Anterior cingulate cortex (tissue), 58 donors: ENCODE measurements around the gene WDR90.
"Not testable (repeated sequence)": the region's sequence is repeated elsewhere in the genome, so short reads cannot be mapped to it uniquely, and the experiment has no call there.

ENCODE experiments used
- DNase-seq, 58 donors: peaks; one replicate each; lab custom pipeline; 2025; lab: John Stamatoyannopoulos, UW

The WDR90 gene

GRCh38 chr16:684071-684794 is 35.1 kb downstream of the WDR90 start, which contains the start of gene JMJD8:
Gene JMJD8, minus strand, starts transcription at chr16:684334. Its CDS starts 15 bp downstream, at chr16:684319.
- peak; percentile 67 to 97 (median 94) for DNase-seq

- no peak for DNase-seq
Measured at GRCh38 chr16:684961-685696, 36.0 kb downstream of the WDR90 start.

GRCh38 chr16:685967-686366 is 36.8 kb downstream of the WDR90 start:
- DNase-seq = peak in 1 of 58 donors; percentile 21

- DNase-seq = no peak
Measured at GRCh38 chr16:686459-687260, 37.5 kb downstream of the WDR90 start.

- DNase-seq = no peak
Measured at GRCh38 chr16:687499-687898, 38.3 kb downstream of the WDR90 start.

GRCh38 chr16:689175-689897 is 40.2 kb downstream of the WDR90 start:
- no peak for DNase-seq

- DNase-seq = not testable (repeated sequence)
Measured at GRCh38 chr16:691242-691641, 42.1 kb downstream of the WDR90 start.

GRCh38 chr16:692356-693108 is 43.4 kb downstream of the WDR90 start:
- DNase-seq = no peak

- DNase-seq = no peak
Measured at GRCh38 chr16:693364-693763, 44.2 kb downstream of the WDR90 start.

GRCh38 chr16:693766-694165 is 44.6 kb downstream of the WDR90 start:
- no peak for DNase-seq

- DNase-seq = no peak
Measured at GRCh38 chr16:694187-694862, 45.2 kb downstream of the WDR90 start.

GRCh38 chr16:694863-695354 is 45.7 kb downstream of the WDR90 start:
- no peak for DNase-seq

- DNase-seq = peak in 23 of 58 donors; percentile 11 to 73 (median 44)
Measured at GRCh38 chr16:695355-696089, 46.4 kb downstream of the WDR90 start.

GRCh38 chr16:698911-699671 is 49.9 kb downstream of the WDR90 start:
- no peak for DNase-seq

- DNase-seq = peak in 3 of 58 donors; percentile 23 to 29 (median 25)
Measured at GRCh38 chr16:700684-701584, 51.8 kb downstream of the WDR90 start.

- no peak for DNase-seq
Measured at GRCh38 chr16:702341-702740, 53.2 kb downstream of the WDR90 start.
